ENCODE results near the gene SF3B2. TPM values are rescaled to one million over a fixed set of nuclear protein-coding genes. Genes with fewer than 3 reads are reported as not detected.

Gene SF3B2
- total and polyA plus RNA-seq, 9 donors = 113 to 203 (median 189) TPM

GRCh38 chr11:66012946-66013761 is 39.0 kb upstream of the SF3B2 start:
- TF ChIP-seq EP300 (IDR thresholded peaks at IDR 0.05) (no peak), CTCF (IDR thresholded peaks at IDR 0.05) (no peak), POLR2A (IDR thresholded peaks at IDR 0.05) (no peak)
- Histone ChIP-seq H3K9me3 (no peaks in the 10 kb centered on the region), H3K27me3 (no peaks in the 10 kb centered on the region), H3K4me1 (ENCODE audit: insufficient read depth) (no peaks in the 10 kb centered on the region), H3K27ac (no peak overlapping the region), H3K36me3 (no peaks in the 10 kb centered on the region), H3K4me3 (no peak overlapping the region)
- no peak for DNase-seq
- 47 to 53% (median 50%) methylated on average over 12 of the region's 12 CpGs for WGBS, 3 donors
- intact Hi-C loops (cut with DNase I) = no loop called here

GRCh38 chr11:66013762-66014100 is 38.4 kb upstream of the SF3B2 start:
- H3K9me3 ChIP-seq = no peaks in the 10 kb centered on the region
- H3K36me3 ChIP-seq = no peaks in the 10 kb centered on the region
- TF ChIP-seq POLR2A (IDR thresholded peaks at IDR 0.05) = no peak
- H3K4me3 ChIP-seq = no peak overlapping the region
- no peak overlapping the region for H3K27ac ChIP-seq
- H3K27me3 ChIP-seq = no peaks in the 10 kb centered on the region
- 53 to 54% (median 53%) methylated on average over 7 of the region's 7 CpGs for WGBS, 3 donors
- no peak for DNase-seq
- intact Hi-C loops (cut with DNase I) = no loop called here
- no peaks in the 10 kb centered on the region for H3K4me1 ChIP-seq (ENCODE audit: insufficient read depth)

DNA sequence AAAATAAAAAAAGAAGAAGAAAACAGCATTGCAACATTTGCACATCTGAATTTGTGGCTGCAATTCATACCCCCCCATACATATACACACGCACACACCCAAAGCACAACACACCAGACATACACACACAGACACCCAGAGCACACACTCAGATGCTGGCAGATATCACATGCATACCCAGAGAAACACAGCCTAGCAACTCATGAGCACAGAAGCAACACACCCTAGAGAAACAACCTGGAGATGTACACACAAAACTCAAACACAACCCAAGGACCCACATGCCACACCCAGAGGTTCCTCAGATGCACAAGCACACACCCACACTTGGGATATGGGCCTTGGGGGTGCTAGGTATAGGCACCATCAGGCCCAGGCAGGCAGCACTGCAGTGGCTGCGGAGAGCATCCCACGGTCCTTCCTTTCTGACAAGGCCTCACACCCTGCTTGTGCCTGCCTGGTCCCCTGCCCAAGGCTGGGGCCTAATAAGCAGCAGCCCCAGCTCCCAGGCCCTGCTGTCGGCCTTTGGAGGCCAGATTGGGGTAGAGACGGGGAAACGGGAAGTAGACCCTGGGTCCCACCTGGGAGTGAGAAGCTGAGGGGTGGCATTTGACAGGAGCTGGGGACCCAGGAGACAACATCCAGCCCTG is 37.2 kb upstream of the SF3B2 start:
- 82 to 86% (median 85%) methylated on average over 6 of the region's 6 CpGs for whole genome bisulfite sequencing, 3 donors
- no peaks in the 10 kb centered on the region for H3K9me3 ChIP-seq
- TF ChIP-seq POLR2A (IDR thresholded peaks at IDR 0.05) (no peak), EP300 (IDR thresholded peaks at IDR 0.05) (no peak), CTCF (IDR thresholded peaks at IDR 0.05) (no peak)

GRCh38 chr11:66015454-66015881 is 36.7 kb upstream of the SF3B2 start:
- no peaks in the 10 kb centered on the region for H3K4me1 ChIP-seq (ENCODE audit: insufficient read depth)
- intact Hi-C loops (cut with DNase I) = no loop called here
- H3K9me3 ChIP-seq = no peaks in the 10 kb centered on the region
- TF ChIP-seq POLR2A (IDR thresholded peaks at IDR 0.05) (no peak), EP300 (IDR thresholded peaks at IDR 0.05) (no peak), CTCF (IDR thresholded peaks at IDR 0.05) (no peak)
- no peak for DNase-seq
- WGBS, 3 donors = 69 to 75% (median 75%) methylated on average over 7 of the region's 7 CpGs
- H3K36me3 ChIP-seq = no peaks in the 10 kb centered on the region
- no peaks in the 10 kb centered on the region for H3K27me3 ChIP-seq
- no peak overlapping the region for H3K4me3 ChIP-seq
- no peak overlapping the region for H3K27ac ChIP-seq

More for the DNA sequence above, 37.2 kb upstream of the SF3B2 start:
- no peak for DNase-seq
- Histone ChIP-seq H3K27me3 (no peaks in the 10 kb centered on the region), H3K36me3 (no peaks in the 10 kb centered on the region), H3K4me1 (ENCODE audit: insufficient read depth) (no peaks in the 10 kb centered on the region), H3K27ac (no peak overlapping the region), H3K4me3 (no peak overlapping the region)
- intact Hi-C loops (cut with DNase I) = no loop called here

Measured in ovary (tissue), 9 donors.